HepG2 (cell line): Measurements from ENCODE around the gene FANCE. TPM values are rescaled to one million over a fixed set of nuclear protein-coding genes. Genes with fewer than 3 reads are reported as not detected.

Experiments used
- CBX2 ChIP-seq, 2 experiments: fragments of 200-600 bp in 1 of 2; sonication (generic); formaldehyde crosslinking in 1 of 2; IDR thresholded peaks; 2 replicates each; pipeline versions ENCODE4 v1.7.0 to v1.8.1; 2018 to 2022; ENCODE audit warnings: low read depth in 2 of 2, low read length in 1 of 2, mild to moderate bottlenecking in 1 of 2, missing genetic modification reagents in 1 of 2
- HNF4G ChIP-seq, 2 experiments: sonication (generic) in 1 of 2; formaldehyde crosslinking in 1 of 2; IDR thresholded peaks; 2 replicates each; pipeline versions ENCODE4 v1.4.0 to v1.6.1; 2011 to 2020; ENCODE audit warnings: borderline replicate concordance in 2 of 2, low read depth in 2 of 2, mild to moderate bottlenecking in 2 of 2, low read length in 1 of 2, missing genetic modification reagents in 1 of 2, moderate library complexity in 1 of 2
- HNRNPK ChIP-seq: fragments of 200-400 bp; formaldehyde crosslinking; IDR thresholded peaks from 2 replicates; pipeline ENCODE4 v1.6.1; 2018; ENCODE audit warnings: low read length, low read depth, moderate library complexity, mild to moderate bottlenecking; ENCODE audit not compliant: poor library complexity, severe bottlenecking
- KMT2B ChIP-seq: IDR thresholded peaks from 2 replicates; pipeline ENCODE4 v1.6.1; 2016; ENCODE audit warnings: missing genetic modification reagents, missing compliant biosample characterization
- LCORL ChIP-seq, 2 experiments: fragments of 450-650 bp in 1 of 2; sonication (generic) in 1 of 2; formaldehyde crosslinking in 1 of 2; IDR thresholded peaks; 2 replicates each; pipeline versions ENCODE4 v1.5.0 to v1.6.1; 2017 to 2020; ENCODE audit warnings: antibody characterized with exemption in 1 of 2, missing genetic modification reagents in 1 of 2
- NCOA5 ChIP-seq: sonication (generic); formaldehyde crosslinking; IDR thresholded peaks from 2 replicates; pipeline ENCODE4 v1.4.0; 2020; ENCODE audit warnings: missing genetic modification reagents
- PBX2 ChIP-seq: IDR thresholded peaks from 2 replicates; pipeline ENCODE4 v1.6.1; 2016; ENCODE audit warnings: control low read depth
- RARA ChIP-seq: IDR thresholded peaks from 2 replicates; pipeline ENCODE4 v1.6.1; 2016; ENCODE audit warnings: missing genetic modification reagents, missing compliant biosample characterization
- RFX5 ChIP-seq: IDR thresholded peaks from 2 replicates; pipeline ENCODE4 v1.6.1; 2011; ENCODE audit warnings: low read depth, low read length, improper control_type of control experiment
- RFXAP ChIP-seq: sonication (generic); formaldehyde crosslinking; IDR thresholded peaks from 2 replicates; pipeline ENCODE4 v1.4.0; 2020; ENCODE audit warnings: missing genetic modification reagents, borderline replicate concordance
- YY1 ChIP-seq: IDR thresholded peaks from 2 replicates; pipeline ENCODE4 v1.6.1; 2011; ENCODE audit warnings: low read length, low read depth, moderate library complexity, mild to moderate bottlenecking; ENCODE audit not compliant: insufficient read depth, insufficient replicate concordance
- ZHX2 ChIP-seq, 2 experiments: sonication (generic) in 1 of 2; formaldehyde crosslinking in 1 of 2; IDR thresholded peaks; 2 replicates each; pipeline versions ENCODE4 v1.6.1 to v1.9.0; 2014 to 2022; ENCODE audit warnings: antibody characterized with exemption in 1 of 2, borderline replicate concordance in 1 of 2, inconsistent platforms in 1 of 2, low read depth in 1 of 2, missing genetic modification reagents in 1 of 2
- ZNF235 ChIP-seq: sonication (generic); formaldehyde crosslinking; IDR thresholded peaks from 2 replicates; pipeline ENCODE4 v1.8.1; 2023; ENCODE audit warnings: mild to moderate bottlenecking, missing genetic modification reagents, borderline replicate concordance
- ZNF296 ChIP-seq: sonication (generic); formaldehyde crosslinking; conservative IDR thresholded peaks from 2 replicates; pipeline ENCODE4 v1.5.0; 2020; ENCODE audit warnings: mild to moderate bottlenecking, missing genetic modification reagents
- ZNF563 ChIP-seq: sonication (generic); formaldehyde crosslinking; IDR thresholded peaks from 2 replicates; pipeline ENCODE4 v1.8.0; 2022; ENCODE audit warnings: mild to moderate bottlenecking, moderate library complexity, missing genetic modification reagents
- ZNF629 ChIP-seq: sonication (generic); formaldehyde crosslinking; conservative IDR thresholded peaks from 2 replicates; pipeline ENCODE4 v1.5.0; 2020; ENCODE audit warnings: missing genetic modification reagents
- ZNF691 ChIP-seq: sonication (generic); formaldehyde crosslinking; IDR thresholded peaks from 2 replicates; pipeline ENCODE4 v1.4.0; 2020; ENCODE audit warnings: missing genetic modification reagents, low read depth, mild to moderate bottlenecking, borderline replicate concordance
- ZNF703 ChIP-seq: sonication (generic); formaldehyde crosslinking; IDR thresholded peaks from 2 replicates; pipeline ENCODE4 v1.5.1; 2020; ENCODE audit warnings: missing genetic modification reagents, mild to moderate bottlenecking, moderate library complexity, borderline replicate concordance
- ZNF878 ChIP-seq: sonication (generic); formaldehyde crosslinking; IDR thresholded peaks from 2 replicates; pipeline ENCODE4 v1.8.1; 2023; ENCODE audit warnings: mild to moderate bottlenecking, missing genetic modification reagents, moderate library complexity
- polyA plus RNA-seq, 8 experiments: library from polyadenylated mRNA; depleted of rRNA in 3 of 8; stranded (reverse) in 7 of 8; unstranded in 1 of 8; fragments of >200 nt; fragmentation: Illumina TruSeq in 4 of 8; extraction: Trizol in 4 of 8; gene quantifications; 2 replicates each; pipeline versions ENCODE4 v1.2.1 to v1.2.3, GENCODE V29; 2011 to 2016; ENCODE audit warnings: low read depth in 4 of 8, missing spikeins in 1 of 8, mixed read lengths in 1 of 8; ENCODE audit not compliant: insufficient read depth in 1 of 8
- total RNA-seq, 5 experiments: library from RNA; depleted of rRNA; stranded (reverse); fragments of >200 nt; fragmentation: Illumina TruSeq; extraction: Trizol; gene quantifications; 2 replicates each; pipeline ENCODE4 v1.2.3, GENCODE V29; 2016; ENCODE audit warnings: low read depth in 1 of 5

FANCE gene
- total and polyA plus RNA-seq, 2 of the 13 experiments (the other 11 are each of a cell fraction or from before 2014, with no cell fraction given): 7.1 to 11.2 TPM

- TF ChIP-seq ZNF235 (CRISPR knock-in tag) (peak; percentile 84; the same call in 1 of the 2 replicates), ZNF703 (CRISPR knock-in tag) (no peak), ZNF296 (CRISPR knock-in tag) (peak; percentile 86), HNF4G (IDR thresholded peaks at IDR 0.05; ENCODE audit: borderline replicate concordance, low read depth, low read length) (no peak), HNF4G (CRISPR knock-in tag; IDR thresholded peaks at IDR 0.05; ENCODE audit: borderline replicate concordance, low read depth) (no peak), YY1 (no peak), ZNF629 (CRISPR knock-in tag) (no peak), KMT2B (CRISPR knock-in tag) (peak; percentile 75; the same call in 1 of the 2 replicates), RFXAP (CRISPR knock-in tag) (peak; percentile 50; the same call in 1 of the 2 replicates), NCOA5 (CRISPR knock-in tag) (no peak), ZNF563 (CRISPR knock-in tag) (peak; percentile 97), ZHX2 (IDR thresholded peaks at IDR 0.05; ENCODE audit: low read depth) (0 out of 2 replicates have a peak, but pooled peaks have one; percentile 4), ZHX2 (CRISPR knock-in tag; IDR thresholded peaks at IDR 0.05; ENCODE audit: borderline replicate concordance) (0 out of 2 replicates have a peak, but pooled peaks have one; percentile 40), ZNF691 (CRISPR knock-in tag) (no peak), CBX2 (IDR thresholded peaks at IDR 0.05; ENCODE audit: low read depth, low read length) (no peak), CBX2 (CRISPR knock-in tag; IDR thresholded peaks at IDR 0.05; ENCODE audit: low read depth) (0 out of 2 replicates have a peak, but pooled peaks have one; percentile 18), LCORL (IDR thresholded peaks at IDR 0.05) (no peak), LCORL (CRISPR knock-in tag; IDR thresholded peaks at IDR 0.05) (peak; percentile 78), RARA (0 out of 2 replicates have a peak, but pooled peaks have one; percentile 25), RFX5 (no peak), HNRNPK (peak; percentile 88), PBX2 (CRISPR knock-in tag) (no peak), ZNF878 (CRISPR knock-in tag) (peak; percentile 93; the same call in 1 of the 2 replicates)
Observed at GRCh38 chr6:35497571-35498421, 45.7 kb downstream of the FANCE start (continued).
